IPS-20b (cell line): Measurements from ENCODE around the gene ANKRD37.
"Not testable (repeated sequence)": the region's sequence is repeated elsewhere in the genome, so short reads cannot be mapped to it uniquely, and the experiment has no call there.

Experiments used
- H3K27ac ChIP-seq: one replicate; pipeline ENCODE4 v1.5.1; 2013; ENCODE audit warnings: low read length
- H3K27me3 ChIP-seq: 2 replicates; pipeline ENCODE4 v1.6.1; 2013; ENCODE audit warnings: mild to moderate bottlenecking, low read length, inconsistent platforms; ENCODE audit not compliant: insufficient read depth
- H3K36me3 ChIP-seq: 2 replicates; pipeline ENCODE4 v1.6.1; 2013; ENCODE audit warnings: low read depth, mild to moderate bottlenecking, inconsistent platforms, low read length, moderate library complexity; ENCODE audit not compliant: insufficient read depth
- H3K4me1 ChIP-seq: 2 replicates; pipeline ENCODE4 v1.6.1; 2013; ENCODE audit warnings: mild to moderate bottlenecking, control low read depth, inconsistent platforms, low read length, moderate library complexity; ENCODE audit not compliant: insufficient read depth
- H3K4me3 ChIP-seq: 2 replicates; pipeline ENCODE4 v1.5.1; 2013; ENCODE audit warnings: mild to moderate bottlenecking, low read length, inconsistent platforms
- H3K9ac ChIP-seq: 2 replicates; pipeline ENCODE4 v1.6.1; 2013; ENCODE audit warnings: low read depth, mild to moderate bottlenecking, inconsistent platforms, low read length, moderate library complexity
- H3K9me3 ChIP-seq: 2 replicates; pipeline ENCODE4 v1.6.1; 2013; ENCODE audit warnings: mild to moderate bottlenecking, low read depth, low read length, inconsistent platforms; ENCODE audit not compliant: insufficient read depth

ANKRD37 gene

DNA sequence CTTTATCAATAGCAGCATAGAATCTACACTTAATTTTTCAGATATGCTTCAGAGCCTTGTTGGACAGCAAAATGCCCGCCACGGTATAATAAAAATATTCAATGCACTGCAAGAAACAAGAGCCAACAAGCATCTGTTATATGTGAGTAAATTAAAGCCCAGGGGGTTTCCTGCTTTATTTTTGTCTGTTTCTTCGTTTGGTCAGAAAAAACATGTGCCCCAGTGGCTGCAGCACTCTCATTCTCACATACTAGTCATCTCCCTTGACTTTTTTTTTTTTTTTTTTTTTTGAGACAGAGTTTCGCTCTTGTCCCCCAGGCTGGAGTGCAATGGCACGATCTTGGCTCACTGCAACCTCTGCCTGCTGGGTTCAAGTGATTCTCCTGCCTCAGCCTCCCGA lies 34.1 kb upstream of the ANKRD37 start:
- not testable (repeated sequence) for H3K9me3 ChIP-seq, H3K27ac ChIP-seq, H3K9ac ChIP-seq, H3K36me3 ChIP-seq, H3K4me1 ChIP-seq, H3K4me3 ChIP-seq, H3K27me3 ChIP-seq

DNA sequence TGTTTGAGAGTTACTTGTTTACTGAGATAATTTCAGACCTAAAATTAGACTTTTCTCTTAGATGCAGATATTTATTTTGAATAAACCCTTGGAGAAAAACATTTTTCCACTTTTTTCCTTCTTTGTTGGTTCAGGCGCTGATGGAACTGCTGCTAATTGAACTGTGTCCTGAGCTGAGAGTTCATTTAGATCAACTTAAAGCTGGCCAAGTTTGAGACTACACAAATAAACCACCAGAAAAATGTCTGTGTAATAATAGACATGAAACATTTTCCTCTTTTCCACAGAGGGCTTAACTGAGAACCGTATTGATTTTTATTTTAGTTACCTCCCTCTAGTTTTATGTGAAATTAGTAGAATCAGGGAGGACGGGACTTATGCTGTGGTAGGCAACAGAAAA lies 33.4 kb upstream of the ANKRD37 start:
- no peak overlapping the region for H3K9ac ChIP-seq
- H3K4me3 ChIP-seq, result no peak overlapping the region
- H3K4me1 ChIP-seq, result peaks cover 4% of the 10 kb centered on the region; the same call in 1 of the 2 replicates
- H3K27ac ChIP-seq, result no peak overlapping the region
- no peaks in the 10 kb centered on the region for H3K27me3 ChIP-seq
- no peaks in the 10 kb centered on the region for H3K9me3 ChIP-seq
- no peaks in the 10 kb centered on the region for H3K36me3 ChIP-seq

DNA sequence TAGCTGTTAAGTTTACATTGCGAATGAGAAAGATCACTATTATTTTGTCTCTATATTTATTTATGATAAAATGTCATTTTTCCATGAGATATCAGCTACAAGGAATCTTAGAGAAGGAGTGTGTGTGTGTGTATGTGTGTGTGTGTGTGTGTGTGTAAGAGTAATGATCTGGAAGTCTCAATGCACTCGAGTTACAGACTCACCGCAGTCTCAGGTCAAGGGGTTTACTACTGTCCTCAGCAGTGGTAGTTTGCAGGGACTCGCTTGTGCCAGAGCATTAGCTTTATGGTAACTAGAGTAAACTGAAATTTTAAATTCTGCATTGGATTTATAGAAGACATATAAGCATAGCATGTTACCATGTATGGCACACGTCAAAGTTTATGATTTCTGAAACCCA lies 31.8 kb upstream of the ANKRD37 start:
- Histone ChIP-seq H3K9ac (no peak overlapping the region), H3K9me3 (no peaks in the 10 kb centered on the region), H3K27ac (no peak overlapping the region), H3K27me3 (no peaks in the 10 kb centered on the region), H3K36me3 (no peaks in the 10 kb centered on the region), H3K4me3 (no peak overlapping the region), H3K4me1 (peaks cover 4% of the 10 kb centered on the region; the same call in 1 of the 2 replicates)

DNA sequence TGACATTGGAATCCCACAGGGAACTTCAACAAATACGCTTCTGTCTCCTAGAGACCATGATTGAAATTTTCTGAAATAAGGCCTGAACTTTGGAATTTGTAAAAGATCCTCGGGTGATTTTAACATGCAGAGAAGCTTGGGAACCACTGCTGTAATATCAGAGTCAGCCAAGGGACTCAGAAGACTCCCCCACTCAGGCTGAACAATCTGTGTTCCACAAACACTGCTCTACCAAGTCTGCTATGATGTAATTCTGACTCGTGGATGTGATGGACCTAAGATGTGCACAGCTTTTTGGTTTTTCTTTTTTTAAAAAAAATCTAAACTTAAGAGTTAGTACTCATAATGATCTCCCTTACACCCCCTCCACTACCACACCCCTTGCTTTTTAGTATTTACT lies 26.9 kb upstream of the ANKRD37 start:
- no peak overlapping the region for H3K4me3 ChIP-seq

DNA sequence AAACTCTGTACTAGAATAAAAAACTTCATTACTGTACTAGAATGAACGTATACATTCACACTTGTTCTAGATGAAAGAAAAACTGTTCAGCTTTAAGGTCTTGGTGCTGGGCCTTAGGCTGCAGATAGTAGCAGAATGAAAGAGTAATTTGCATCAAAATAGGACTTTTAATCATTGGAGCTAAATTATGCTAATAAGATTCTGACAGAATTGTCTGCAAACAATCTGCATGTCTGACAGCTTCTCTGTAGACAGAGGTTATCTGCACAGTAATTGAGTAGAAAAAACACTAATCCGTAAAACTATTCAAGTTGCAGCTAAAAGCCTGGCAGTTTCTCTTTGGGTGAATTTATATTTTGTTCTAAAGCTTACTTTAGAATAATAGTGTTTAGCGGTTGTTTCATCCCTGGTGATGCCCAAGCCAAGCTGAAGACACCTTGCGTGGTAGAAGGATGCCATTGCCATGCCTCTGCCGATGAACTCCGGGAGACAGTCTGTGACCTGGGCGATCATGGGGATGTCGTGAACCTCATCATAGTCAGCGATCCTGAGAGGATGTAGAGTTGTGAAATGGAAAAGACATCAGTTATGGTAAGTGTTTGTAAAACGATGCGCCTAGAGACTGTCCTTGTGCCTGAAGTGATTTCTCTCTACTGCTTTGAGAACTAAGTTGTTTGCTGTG lies 26.2 kb upstream of the ANKRD37 start:
- H3K4me3 ChIP-seq, result no peak overlapping the region
- no peaks in the 10 kb centered on the region for H3K27me3 ChIP-seq
- no peaks in the 10 kb centered on the region for H3K36me3 ChIP-seq

More for the DNA sequence above, 26.9 kb upstream of the ANKRD37 start:
- no peak overlapping the region for H3K9ac ChIP-seq
- no peaks in the 10 kb centered on the region for H3K36me3 ChIP-seq
- H3K27ac ChIP-seq, result no peak overlapping the region
- no peaks in the 10 kb centered on the region for H3K27me3 ChIP-seq
- no peaks in the 10 kb centered on the region for H3K4me1 ChIP-seq
- no peaks in the 10 kb centered on the region for H3K9me3 ChIP-seq

DNA sequence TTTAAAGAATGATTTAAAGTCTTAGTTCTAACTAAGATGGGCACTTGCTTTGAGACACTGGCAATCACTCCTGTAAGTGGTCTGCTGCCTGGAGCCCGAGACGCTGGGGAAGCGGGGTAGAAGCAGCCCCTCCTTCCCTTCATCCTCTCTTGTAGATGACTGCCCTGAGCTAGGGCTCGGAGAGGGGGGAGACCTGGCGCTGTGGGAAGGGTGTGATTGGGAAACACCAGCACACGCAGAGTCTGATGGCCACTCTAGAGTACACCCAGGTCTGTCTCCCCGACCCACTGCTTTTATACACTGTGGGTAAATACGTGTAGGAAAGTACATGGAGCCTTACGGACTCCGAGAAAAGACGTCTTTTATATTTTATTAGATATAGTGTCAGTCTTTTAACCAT lies 24.9 kb upstream of the ANKRD37 start:
- Histone ChIP-seq H3K27me3 (no peaks in the 10 kb centered on the region), H3K9me3 (no peaks in the 10 kb centered on the region), H3K9ac (no peak overlapping the region), H3K36me3 (no peaks in the 10 kb centered on the region), H3K27ac (no peak overlapping the region), H3K4me1 (no peaks in the 10 kb centered on the region), H3K4me3 (no peak overlapping the region)

More for the DNA sequence above, 26.2 kb upstream of the ANKRD37 start:
- Histone ChIP-seq H3K4me1 (no peaks in the 10 kb centered on the region), H3K9ac (no peak overlapping the region), H3K27ac (no peak overlapping the region), H3K9me3 (no peaks in the 10 kb centered on the region)

DNA sequence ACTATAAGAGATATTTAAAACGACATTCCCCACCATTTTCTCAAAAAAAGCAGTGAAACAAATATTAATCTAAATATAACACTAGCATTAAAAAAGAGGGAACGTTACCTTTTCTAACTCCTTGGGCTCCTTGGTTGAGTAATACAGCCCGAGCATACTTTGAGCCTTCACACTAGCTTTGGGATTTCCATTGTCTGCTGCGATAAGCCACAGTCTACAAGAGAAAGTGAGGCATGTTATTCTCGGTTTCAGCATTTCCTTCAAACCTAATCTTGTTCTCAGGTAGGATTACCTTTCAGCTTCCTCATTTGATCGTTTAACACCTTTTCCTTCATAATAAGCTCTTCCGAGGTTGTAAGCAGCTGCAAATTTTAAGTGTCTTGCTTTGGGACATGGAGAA lies 22.6 kb upstream of the ANKRD37 start:
- Histone ChIP-seq H3K27me3 (no peaks in the 10 kb centered on the region), H3K4me1 (no peaks in the 10 kb centered on the region), H3K4me3 (no peak overlapping the region), H3K27ac (no peak overlapping the region), H3K9me3 (no peaks in the 10 kb centered on the region), H3K36me3 (no peaks in the 10 kb centered on the region), H3K9ac (no peak overlapping the region)

DNA sequence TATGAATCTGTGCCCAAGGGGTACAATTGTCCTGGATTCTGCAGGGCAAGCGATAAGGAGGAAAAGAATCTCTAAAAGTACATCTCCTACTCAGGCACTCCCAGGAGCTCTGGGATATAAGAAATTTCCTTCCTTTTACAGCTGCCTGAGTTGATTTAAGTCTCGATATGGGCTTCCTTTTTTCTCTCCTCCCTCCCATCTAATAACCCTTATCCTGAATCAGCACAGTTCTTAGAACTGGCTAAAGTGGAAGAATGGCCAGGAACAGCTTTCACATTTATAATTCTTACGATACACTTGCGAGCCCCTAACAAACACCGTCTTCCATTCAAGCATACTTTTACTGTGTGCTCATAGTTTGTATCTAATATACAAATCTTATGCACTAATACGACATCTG lies 22.1 kb upstream of the ANKRD37 start:
- H3K36me3 ChIP-seq, result no peaks in the 10 kb centered on the region

DNA sequence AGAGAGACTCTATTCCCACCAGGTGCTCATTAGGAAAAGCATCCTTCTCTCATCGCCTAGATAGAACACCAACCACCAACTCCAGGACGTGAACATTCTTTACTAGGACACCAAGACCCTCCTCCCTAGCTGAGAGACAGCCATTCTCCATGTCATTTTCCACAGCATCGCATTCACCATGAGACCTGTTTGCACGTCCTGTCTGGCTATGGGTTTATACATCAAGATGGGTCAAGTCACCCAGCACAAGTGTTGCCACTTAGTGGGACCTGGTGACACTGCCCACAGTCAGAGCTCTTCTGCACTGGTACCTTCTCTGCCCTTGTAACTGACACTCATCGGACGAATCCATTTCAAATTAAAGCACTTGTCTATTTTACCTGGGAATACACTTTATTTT lies 18.4 kb upstream of the ANKRD37 start:
- Histone ChIP-seq H3K36me3 (no peaks in the 10 kb centered on the region), H3K27me3 (no peaks in the 10 kb centered on the region), H3K9me3 (no peaks in the 10 kb centered on the region), H3K4me1 (no peaks in the 10 kb centered on the region), H3K27ac (no peak overlapping the region), H3K4me3 (no peak overlapping the region), H3K9ac (no peak overlapping the region)

More for the DNA sequence above, 22.1 kb upstream of the ANKRD37 start:
- Histone ChIP-seq H3K9ac (no peak overlapping the region), H3K4me1 (no peaks in the 10 kb centered on the region), H3K27ac (no peak overlapping the region), H3K27me3 (no peaks in the 10 kb centered on the region), H3K9me3 (no peaks in the 10 kb centered on the region), H3K4me3 (no peak overlapping the region)

DNA sequence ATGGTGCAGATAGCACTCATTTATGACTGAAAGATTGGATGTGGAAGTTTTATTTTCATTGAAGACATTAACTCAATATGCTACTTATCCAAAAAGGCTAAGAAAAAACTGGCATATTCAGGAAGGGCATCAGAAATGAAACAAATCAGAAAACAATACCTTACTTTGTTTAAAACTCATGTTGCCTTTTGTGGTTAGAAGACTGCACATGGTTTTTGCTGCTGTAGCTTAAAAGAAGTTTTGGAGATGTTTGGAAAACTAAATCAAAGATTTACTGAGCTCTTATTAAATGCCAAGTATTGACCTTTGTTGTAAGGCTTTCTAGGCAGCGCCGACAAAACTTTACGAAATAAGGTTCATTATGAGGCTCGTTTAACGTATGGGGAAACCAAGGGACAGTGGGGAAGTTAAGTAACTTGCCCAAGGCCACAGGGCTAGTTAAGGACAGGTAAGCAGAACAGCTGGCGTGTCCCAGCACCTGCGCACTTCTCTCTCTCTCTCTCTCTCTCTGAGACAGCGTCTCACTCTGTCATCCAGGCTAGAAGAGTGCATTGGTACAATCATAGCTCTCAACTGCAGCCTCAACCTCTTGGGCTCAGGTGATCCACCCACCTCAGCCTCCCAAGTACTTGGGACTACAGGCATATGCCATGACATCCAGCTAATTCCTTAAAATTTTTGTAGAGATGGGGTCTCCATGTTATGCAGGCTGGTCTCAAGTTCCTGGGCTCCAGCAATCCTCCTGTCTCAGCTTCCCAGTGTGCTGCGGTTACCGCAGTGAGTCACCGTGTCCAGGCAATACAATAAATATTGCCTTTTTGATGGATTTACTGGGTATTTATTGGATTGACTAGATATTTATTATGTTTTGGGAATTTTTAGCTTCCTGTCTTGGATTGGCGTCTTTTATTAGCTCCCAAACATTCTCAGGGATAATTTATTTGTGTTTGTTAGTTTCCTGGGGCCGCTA lies 17.0 kb upstream of the ANKRD37 start:
- no peak overlapping the region for H3K9ac ChIP-seq
- no peaks in the 10 kb centered on the region for H3K27me3 ChIP-seq
- H3K36me3 ChIP-seq, result no peaks in the 10 kb centered on the region
- no peak overlapping the region for H3K4me3 ChIP-seq
- no peaks in the 10 kb centered on the region for H3K9me3 ChIP-seq
- no peaks in the 10 kb centered on the region for H3K4me1 ChIP-seq
- no peak overlapping the region for H3K27ac ChIP-seq

DNA sequence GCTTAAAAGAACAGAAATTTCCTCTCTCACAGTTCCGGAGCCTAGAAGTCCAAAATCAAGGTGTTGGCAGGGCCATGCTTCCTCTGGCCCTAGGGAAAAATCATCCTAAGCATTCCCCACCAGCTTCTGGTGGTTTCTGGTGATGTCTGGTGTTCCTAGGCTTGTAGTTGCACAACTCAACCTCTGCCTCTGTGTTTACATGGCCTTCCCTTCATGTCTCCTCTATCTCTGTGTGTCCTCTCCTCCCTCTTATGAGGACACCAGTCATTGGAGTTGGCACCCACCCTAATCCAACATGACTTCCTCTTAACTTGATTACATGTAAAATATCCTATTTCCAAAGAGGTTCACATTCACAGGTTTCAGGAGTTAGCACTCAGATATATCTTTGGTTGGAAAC lies 16.3 kb upstream of the ANKRD37 start:
- Histone ChIP-seq H3K27ac (no peak overlapping the region), H3K4me1 (no peaks in the 10 kb centered on the region), H3K36me3 (no peaks in the 10 kb centered on the region), H3K9ac (no peak overlapping the region), H3K9me3 (no peaks in the 10 kb centered on the region), H3K27me3 (no peaks in the 10 kb centered on the region), H3K4me3 (no peak overlapping the region)
